Measurements from ENCODE around the gene PLB1.

Gene PLB1

GRCh38 chr2:28480403-28481049 is 15.3 kb upstream of the PLB1 start:
- TF ChIP-seq CTCF (conservative IDR thresholded peaks at IDR 0.05), result no peak
- no peak for TF ChIP-seq ZFX (IDR thresholded peaks at IDR 0.05)
- H3K27ac ChIP-seq, result no peak overlapping the region

GRCh38 chr2:28481905-28482304 is 14.0 kb upstream of the PLB1 start:
- TF ChIP-seq ZFX (IDR thresholded peaks at IDR 0.05) (no peak), CTCF (conservative IDR thresholded peaks at IDR 0.05) (no peak)
- no peak overlapping the region for H3K27ac ChIP-seq

- no peak for TF ChIP-seq ZFX (IDR thresholded peaks at IDR 0.05)
- no peak for TF ChIP-seq CTCF (conservative IDR thresholded peaks at IDR 0.05)
- no peak overlapping the region for H3K27ac ChIP-seq
Observed at GRCh38 chr2:28484835-28485234, 11.0 kb upstream of the PLB1 start.

GRCh38 chr2:28486526-28486925 is 9.3 kb upstream of the PLB1 start:
- no peak overlapping the region for H3K27ac ChIP-seq
- no peak for TF ChIP-seq ZFX (IDR thresholded peaks at IDR 0.05)
- no peak for TF ChIP-seq CTCF (conservative IDR thresholded peaks at IDR 0.05)

GRCh38 chr2:28487258-28487657 is 8.6 kb upstream of the PLB1 start:
- TF ChIP-seq CTCF (conservative IDR thresholded peaks at IDR 0.05) (no peak), ZFX (IDR thresholded peaks at IDR 0.05) (no peak)
- no peak overlapping the region for H3K27ac ChIP-seq

GRCh38 chr2:28488083-28488830 is 7.6 kb upstream of the PLB1 start:
- TF ChIP-seq CTCF (conservative IDR thresholded peaks at IDR 0.05) (no peak), ZFX (IDR thresholded peaks at IDR 0.05) (no peak)
- no peak overlapping the region for H3K27ac ChIP-seq

- TF ChIP-seq ZFX (IDR thresholded peaks at IDR 0.05), result no peak
- TF ChIP-seq CTCF (conservative IDR thresholded peaks at IDR 0.05), result no peak
- no peak overlapping the region for H3K27ac ChIP-seq
Observed at GRCh38 chr2:28488858-28489575, 6.8 kb upstream of the PLB1 start.
